Stomach (tissue), 9 donors: ENCODE data around the gene PCNX1. TPM values are rescaled to one million over a fixed set of nuclear protein-coding genes. Genes with fewer than 3 reads are reported as not detected.
A peak's percentile ranks its signal among the peaks of the same experiment; 100 is the strongest.
"Not testable (repeated sequence)": the region's sequence is repeated elsewhere in the genome, so short reads cannot be mapped to it uniquely, and the experiment has no call there.

ENCODE experiments used
- DNase-seq, 2 donors: peaks; one replicate each; pipeline versions ENCODE4 v3.0.0 to v3.0.0-alpha.2; 2013 to 2019
- H3K27ac ChIP-seq, 5 donors: fragments of 200-600 bp in 4 of 5; sonication (generic) in 4 of 5; one replicate each; pipeline ENCODE4 v1.5.1; 2013 to 2019; ENCODE audit warnings: mild to moderate bottlenecking in 1 of 5, moderate library complexity in 1 of 5
- H3K27me3 ChIP-seq, 3 donors: fragments of 200-600 bp; sonication (generic); one replicate each; pipeline ENCODE4 v1.5.1; 2017 to 2019; ENCODE audit warnings: mixed run types in 1 of 3
- H3K36me3 ChIP-seq, 4 donors: fragments of 200-600 bp; sonication (generic); 1 replicate in 3 of 4; 2 replicates in 1 of 4; pipeline ENCODE4 v1.5.1; 2016 to 2019
- H3K4me1 ChIP-seq, 4 donors: fragments of 200-600 bp; sonication (generic); one replicate each; pipeline ENCODE4 v1.5.1; 2016 to 2019
- H3K4me3 ChIP-seq, 4 donors: fragments of 200-600 bp; sonication (generic) in 3 of 4; one replicate each; pipeline ENCODE4 v1.5.1; 2016 to 2019; ENCODE audit warnings: mild to moderate bottlenecking in 1 of 4
- H3K9me3 ChIP-seq, 4 donors: fragments of 200-600 bp; sonication (generic); one replicate each; pipeline ENCODE4 v1.5.1; 2016 to 2019
- CTCF ChIP-seq, 7 experiments: fragments of 450-650 bp in 4 of 7; fragments of 200-600 bp in 3 of 7; sonication (generic) in 3 of 7; IDR thresholded peaks; one replicate each; pipeline ENCODE4 v1.5.1; 2016 to 2019; ENCODE audit warnings: antibody characterized with exemption in 7 of 7, control low read depth in 2 of 7, mild to moderate bottlenecking in 1 of 7
- EP300 ChIP-seq: sonication (generic); formaldehyde crosslinking; IDR thresholded peaks from one replicate; pipeline ENCODE4 v1.6.1; 2017; ENCODE audit warnings: antibody characterized with exemption
- POLR2A ChIP-seq, 4 donors: fragments of 450-650 bp; IDR thresholded peaks; one replicate each; pipeline ENCODE4 v1.6.1; 2016; ENCODE audit warnings: antibody characterized with exemption in 4 of 4, control low read depth in 2 of 4, mild to moderate bottlenecking in 1 of 4, moderate library complexity in 1 of 4
- POLR2AphosphoS5 ChIP-seq, 3 donors: sonication (generic); formaldehyde crosslinking; IDR thresholded peaks; one replicate each; pipeline ENCODE4 v1.6.1; 2016; ENCODE audit warnings: antibody characterized with exemption in 3 of 3
- WGBS, 5 donors: extraction: QIAGEN DNeasy Blood & Tissue Kit in 3 of 5; methylation state at CpG; one replicate each; pipeline versions ENCODE4 v1.1.5 to v1.1.7; 2013 to 2018; 5-methylcytosine and 5-hydroxymethylcytosine counted together
- intact Hi-C: fragments of 100-400 bp; cut with DNase I; formaldehyde crosslinking; loops from one replicate; pipeline ENCODE4 v1.15.1; 2023; ENCODE audit warnings: low total_unique reads
- polyA plus RNA-seq, 3 donors: library from polyadenylated mRNA; stranded (reverse); fragments of 200-250 nt; gene quantifications; one replicate each; pipeline ENCODE4 v1.2.3, GENCODE V29; 2013
- total RNA-seq, 5 donors: library from RNA; depleted of rRNA; stranded (reverse); fragments of >200 nt; gene quantifications; one replicate each; pipeline versions ENCODE4 v1.1.0 to v1.2.3, GENCODE V29; 2014 to 2016
- donor health status: healthy with polysubstance abuse.
- donor health status: Bipolar disorder and iron deficiency.
- donor health status: healthy.

Gene PCNX1
- total and polyA plus RNA-seq, 8 donors, result 2.3 to 198 (median 43.6) TPM

GRCh38 chr14:70934084-70934483 lies 26.8 kb downstream of the PCNX1 start:
- no peak for DNase-seq
- Histone ChIP-seq H3K27me3 (no peaks in the 10 kb centered on the region), H3K4me1 (peaks cover 7 to 54% (median 30%) of the 10 kb centered on the region in 4 donors), H3K27ac (peak overlapping the region in 3 of 5 donors; percentile 33 to 51 (median 40)), H3K36me3 (no peaks in the 10 kb centered on the region), H3K9me3 (no peaks in the 10 kb centered on the region), H3K4me3 (no peak overlapping the region)
- WGBS, 5 donors, result 83 to 91% (median 87%) methylated on average over 5 of the region's 5 CpGs
- TF ChIP-seq POLR2A (IDR thresholded peaks at IDR 0.05) (no peak), EP300 (no peak), CTCF (IDR thresholded peaks at IDR 0.05) (no peak), POLR2AphosphoS5 (IDR thresholded peaks at IDR 0.05) (no peak)
- intact Hi-C loops, result no loop called here

- peak overlapping the region in 3 of 5 donors; percentile 33 to 51 (median 40) for H3K27ac ChIP-seq
- peaks cover 7 to 50% (median 27%) of the 10 kb centered on the region in 4 donors for H3K4me1 ChIP-seq
- DNase-seq, result peak in 1 of 2 donors; percentile 43
- TF ChIP-seq EP300 (no peak), POLR2AphosphoS5 (IDR thresholded peaks at IDR 0.05) (no peak), POLR2A (IDR thresholded peaks at IDR 0.05) (no peak), CTCF (IDR thresholded peaks at IDR 0.05) (no peak)
- H3K36me3 ChIP-seq, result no peaks in the 10 kb centered on the region
- no peaks in the 10 kb centered on the region for H3K27me3 ChIP-seq
- H3K9me3 ChIP-seq, result no peaks in the 10 kb centered on the region
- intact Hi-C loops, result no loop called here
- 0 to 8% (median 7%) methylated on average over 2 of the region's 2 CpGs for WGBS, 5 donors
- H3K4me3 ChIP-seq, result no peak overlapping the region
These were observed 27.4 kb downstream of the PCNX1 start for GRCh38 chr14:70934502-70935134.

GRCh38 chr14:70935135-70935534 lies 27.9 kb downstream of the PCNX1 start:
- H3K4me1 ChIP-seq, result peaks cover 7 to 47% (median 25%) of the 10 kb centered on the region in 4 donors
- H3K4me3 ChIP-seq, result no peak overlapping the region
- 49 to 60% (median 60%) methylated on average over 3 of the region's 3 CpGs for WGBS, 5 donors
- DNase-seq, result no peak
- no peaks in the 10 kb centered on the region for H3K36me3 ChIP-seq
- intact Hi-C loops, result no loop called here
- H3K27me3 ChIP-seq, result no peaks in the 10 kb centered on the region
- peak overlapping the region in 3 of 5 donors; percentile 33 to 51 (median 40) for H3K27ac ChIP-seq
- H3K9me3 ChIP-seq, result no peaks in the 10 kb centered on the region
- TF ChIP-seq POLR2A (IDR thresholded peaks at IDR 0.05) (no peak), EP300 (no peak)

- intact Hi-C loops, DNase-seq, H3K4me3 ChIP-seq, H3K36me3 ChIP-seq, H3K27ac ChIP-seq, H3K27me3 ChIP-seq: not testable (repeated sequence)
- WGBS, 5 donors, result 89 to 97% (median 91%) methylated on average over 3 to 4 of the region's 4 CpGs
- Histone ChIP-seq H3K4me1 (peaks cover 6 to 13% (median 9%) of the 10 kb centered on the region in 4 donors), H3K9me3 (peaks cover 5 to 20% (median 10%) of the 10 kb centered on the region in 4 donors)
These were observed 32.4 kb downstream of the PCNX1 start for GRCh38 chr14:70939693-70940092.

- H3K36me3 ChIP-seq, H3K4me1 ChIP-seq, H3K27ac ChIP-seq, H3K4me3 ChIP-seq, H3K27me3 ChIP-seq, intact Hi-C loops: not testable (repeated sequence)
- 85 to 89% (median 88%) methylated on average over 14 to 15 of the region's 15 CpGs for WGBS, 5 donors
- DNase-seq, result peak in 1 of 2 donors; percentile 49
- H3K9me3 ChIP-seq, result peaks cover 5 to 22% (median 11%) of the 10 kb centered on the region in 4 donors
These were observed 34.5 kb downstream of the PCNX1 start for GRCh38 chr14:70941637-70942341.

GRCh38 chr14:70942342-70942706 lies 35.1 kb downstream of the PCNX1 start:
- no peaks in the 10 kb centered on the region for H3K27me3 ChIP-seq
- H3K4me1 ChIP-seq, result no peaks in the 10 kb centered on the region
- H3K36me3 ChIP-seq, result peaks cover 0 to 14% (median 8%) of the 10 kb centered on the region in 4 donors
- intact Hi-C loops, result no loop called here
- TF ChIP-seq POLR2A (IDR thresholded peaks at IDR 0.05), result no peak
- no peak for TF ChIP-seq POLR2AphosphoS5 (IDR thresholded peaks at IDR 0.05)
- TF ChIP-seq CTCF (IDR thresholded peaks at IDR 0.05), result no peak
- TF ChIP-seq EP300, result no peak
- H3K9me3 ChIP-seq, result peaks cover 5 to 22% (median 12%) of the 10 kb centered on the region in 4 donors
- no peak for DNase-seq
- no peak overlapping the region for H3K4me3 ChIP-seq
- no peak overlapping the region for H3K27ac ChIP-seq

GRCh38 chr14:70942721-70943120 lies 35.5 kb downstream of the PCNX1 start:
- DNase-seq, result not testable (repeated sequence)
- 71 to 92% (median 89%) methylated on average over 3 of the region's 3 CpGs for WGBS, 5 donors
- H3K9me3 ChIP-seq, result peaks cover 5 to 24% (median 15%) of the 10 kb centered on the region in 4 donors

More at GRCh38 chr14:70942721-70943120, 35.5 kb downstream of the PCNX1 start:
- H3K27me3 ChIP-seq, intact Hi-C loops, H3K4me1 ChIP-seq, H3K4me3 ChIP-seq, H3K27ac ChIP-seq: not testable (repeated sequence)
- H3K36me3 ChIP-seq, result peaks cover 0 to 18% (median 12%) of the 10 kb centered on the region in 4 donors
